HL-60 (cell line): ENCODE measurements around the gene NFAM1.

Experiments
- CTCF ChIP-seq: IDR thresholded peaks from one replicate; pipeline ENCODE4 v1.5.1; 2011; ENCODE audit warnings: low read length, control low read depth, inconsistent platforms; ENCODE audit not compliant: insufficient read depth
- GABPA ChIP-seq: IDR thresholded peaks from 2 replicates; pipeline ENCODE4 v1.6.1; 2012; ENCODE audit warnings: low read depth
- POLR2AphosphoS5 ChIP-seq: IDR thresholded peaks from 2 replicates; pipeline ENCODE4 v1.6.1; 2012; ENCODE audit warnings: low read depth
- REST ChIP-seq: IDR thresholded peaks from 2 replicates; pipeline ENCODE4 v1.6.1; 2012; ENCODE audit warnings: low read depth; ENCODE audit not compliant: insufficient replicate concordance
- SPI1 ChIP-seq: IDR thresholded peaks from 2 replicates; pipeline ENCODE4 v1.6.1; 2012; ENCODE audit warnings: low read depth, mild to moderate bottlenecking, borderline replicate concordance

GRCh38 chr22:42372976-42373375 is 59.2 kb downstream of the NFAM1 start:
- TF ChIP-seq CTCF (no peak), REST (no peak), GABPA (no peak), SPI1 (no peak), POLR2AphosphoS5 (no peak)
